Measurements from ENCODE around the gene AMOTL2.

DNA sequence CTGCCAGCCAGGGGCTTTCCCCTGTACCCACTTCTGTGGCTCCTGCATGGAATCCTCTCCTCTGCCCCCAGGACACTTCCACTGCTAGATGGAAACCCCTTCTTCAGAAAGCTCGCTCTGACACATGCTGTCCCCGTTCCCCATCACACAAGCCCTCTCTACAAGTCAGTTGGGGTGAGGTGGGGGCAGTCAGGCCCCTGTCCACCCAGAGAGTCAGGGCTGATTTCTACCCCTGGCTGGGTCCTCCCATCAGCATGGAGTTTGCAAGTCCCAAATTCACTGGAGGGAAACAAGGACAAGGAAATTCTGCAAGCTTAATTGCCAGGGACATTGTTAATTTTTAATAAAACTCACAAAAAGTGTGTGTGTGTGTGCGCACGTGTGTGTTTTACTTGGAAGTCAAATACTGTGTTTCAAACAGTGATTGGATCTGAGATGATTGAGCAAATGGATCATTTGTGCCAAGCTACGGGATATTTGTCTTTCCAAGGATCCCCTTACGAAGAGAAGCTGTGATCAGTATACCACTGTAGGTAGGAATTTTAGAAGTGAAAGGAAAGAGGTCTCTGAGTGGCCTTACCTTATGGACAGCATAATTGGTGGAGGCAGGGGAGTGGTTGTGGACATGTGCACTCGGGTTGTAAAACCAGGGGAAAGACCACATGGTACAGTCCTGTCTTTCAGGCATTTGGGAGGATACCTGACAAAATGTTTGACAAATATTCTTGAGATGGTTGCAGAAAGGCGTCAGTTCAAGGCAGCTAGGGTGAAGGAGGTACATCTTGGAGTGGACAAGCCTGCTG is 1.5 kb upstream of the AMOTL2 start:
- TF ChIP-seq POLR2AphosphoS5 (IDR thresholded peaks at IDR 0.05; ENCODE audit: low read depth, low read length) (no peak), POLR2A (IDR thresholded peaks at IDR 0.05; ENCODE audit: low read depth, low read length) (no peak)
